Measurements from ENCODE around the gene KATNIP.

The KATNIP gene

GRCh38 chr16:27549746-27550581, at the start of gene KATNIP, which contains the start of gene GTF3C1:
TSS of gene KATNIP (plus strand) at chr16:27550144. CDS start at chr16:27550171, 27 bp downstream.
TSS of gene GTF3C1 (minus strand) at chr16:27549913. CDS start at chr16:27549890, 23 bp downstream.
- TF ChIP-seq CTCF (IDR thresholded peaks at IDR 0.05): no peak

- TF ChIP-seq CTCF (IDR thresholded peaks at IDR 0.05): no peak
Observed at GRCh38 chr16:27500801-27501200, 49.1 kb upstream of the KATNIP start.

GRCh38 chr16:27503662-27504061, 46.3 kb upstream of the KATNIP start:
- TF ChIP-seq CTCF (IDR thresholded peaks at IDR 0.05): no peak

GRCh38 chr16:27505297-27506236, 44.4 kb upstream of the KATNIP start:
- no peak for TF ChIP-seq CTCF (IDR thresholded peaks at IDR 0.05)

GRCh38 chr16:27506771-27507170, 43.2 kb upstream of the KATNIP start:
- TF ChIP-seq CTCF (IDR thresholded peaks at IDR 0.05): no peak

GRCh38 chr16:27508476-27508875, 41.5 kb upstream of the KATNIP start:
- no peak for TF ChIP-seq CTCF (IDR thresholded peaks at IDR 0.05)

GRCh38 chr16:27511657-27512448, 38.1 kb upstream of the KATNIP start:
- no peak for TF ChIP-seq CTCF (IDR thresholded peaks at IDR 0.05)
